Erythroblast (primary cell): ENCODE data around the gene CELA3A.
"Not testable (repeated sequence)": the region's sequence is repeated elsewhere in the genome, so short reads cannot be mapped to it uniquely, and the experiment has no call there.

Experiments
- GATA1 ChIP-seq: IDR thresholded peaks from 2 replicates; pipeline ENCODE4 v1.6.1; 2011; ENCODE audit warnings: low read depth, mild to moderate bottlenecking, control low read depth, low read length, moderate library complexity
- POLR2A ChIP-seq: IDR thresholded peaks from 2 replicates; pipeline ENCODE4 v1.6.1; 2011; ENCODE audit warnings: mild to moderate bottlenecking, low read length

DNA sequence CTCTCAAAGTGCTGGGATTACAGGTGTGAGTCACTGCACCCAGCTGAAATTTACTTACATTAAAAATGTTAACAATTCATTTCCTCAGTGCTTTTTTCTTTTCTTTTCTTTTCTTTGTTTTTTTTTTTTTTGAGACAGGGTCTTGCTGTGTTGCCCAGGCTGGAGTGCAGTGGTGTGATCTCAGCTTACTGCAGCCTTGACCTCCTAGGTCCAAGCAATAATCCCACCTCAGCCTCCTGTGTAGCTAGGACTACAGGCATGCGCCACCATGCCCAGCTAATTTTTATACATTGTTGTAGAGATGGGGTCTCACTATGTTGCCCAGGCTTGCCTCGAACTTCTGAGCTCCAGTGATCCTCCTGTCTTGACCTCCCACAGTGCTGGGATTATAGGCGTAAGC lies 2.5 kb downstream of the CELA3A start:
- not testable (repeated sequence) for TF ChIP-seq POLR2A, GATA1
